ENCODE results near the gene SARS1. TPM values are rescaled to one million over a fixed set of nuclear protein-coding genes. Genes with fewer than 3 reads are reported as not detected.

SARS1 gene
- total and polyA plus RNA-seq, 4 donors = 57.5 to 132 (median 92.8) TPM

GRCh38 chr1:109267743-109268300, 54.1 kb downstream of the SARS1 start:
- Histone ChIP-seq H3K4me3 (ENCODE audit: low read depth in 1 of 3, low read length in 3 of 3) (no peak overlapping the region), H3K27ac (ENCODE audit: low read depth in 1 of 2, low read length in 2 of 2) (no peak overlapping the region), H3K4me1 (ENCODE audit: control insufficient read depth in 4 of 4, insufficient read depth in 4 of 4, low read length in 3 of 4) (no peaks in the 10 kb centered on the region), H3K9ac (ENCODE audit: low read depth in 1 of 2, low read length in 2 of 2) (no peak overlapping the region), H3K9me3 (ENCODE audit: control insufficient read depth in 4 of 4, low read length in 3 of 4) (no peaks in the 10 kb centered on the region), H3K27me3 (ENCODE audit: control insufficient read depth in 4 of 4, insufficient read depth in 4 of 4, low read length in 3 of 4) (no peaks in the 10 kb centered on the region), H3K36me3 (ENCODE audit: control insufficient read depth in 4 of 4, insufficient read depth in 3 of 4, low read depth in 1 of 4, low read length in 3 of 4) (no peaks in the 10 kb centered on the region)
- 96% methylated on average over 17 of the region's 17 CpGs for WGBS
- TF ChIP-seq NR2F2 (IDR thresholded peaks at IDR 0.05) (no peak), CTCF (IDR thresholded peaks at IDR 0.05; ENCODE audit: low read depth, low read length, missing input control) (no peak), SP1 (IDR thresholded peaks at IDR 0.05) (no peak), HNF4G (IDR thresholded peaks at IDR 0.05) (no peak), JUND (IDR thresholded peaks at IDR 0.05) (no peak), FOXA2 (IDR thresholded peaks at IDR 0.05) (no peak), RXRA (IDR thresholded peaks at IDR 0.05) (no peak), GABPA (IDR thresholded peaks at IDR 0.05 in 1 of 2, conservative IDR thresholded peaks at IDR 0.05 in 1 of 2) (no peak), ZBTB33 (IDR thresholded peaks at IDR 0.05) (no peak), RAD21 (IDR thresholded peaks at IDR 0.05) (no peak), MAX (IDR thresholded peaks at IDR 0.05) (no peak), YY1 (IDR thresholded peaks at IDR 0.05) (no peak), HNF4A (conservative IDR thresholded peaks at IDR 0.05) (no peak)
- TF ChIP-seq, protein P1, sequence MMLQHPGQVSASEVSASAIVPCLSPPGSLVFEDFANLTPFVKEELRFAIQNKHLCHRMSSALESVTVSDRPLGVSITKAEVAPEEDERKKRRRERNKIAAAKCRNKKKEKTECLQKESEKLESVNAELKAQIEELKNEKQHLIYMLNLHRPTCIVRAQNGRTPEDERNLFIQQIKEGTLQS (IDR thresholded peaks at IDR 0.05) = no peak
- no peak for DNase-seq (ENCODE audit: low spot score)

DNA sequence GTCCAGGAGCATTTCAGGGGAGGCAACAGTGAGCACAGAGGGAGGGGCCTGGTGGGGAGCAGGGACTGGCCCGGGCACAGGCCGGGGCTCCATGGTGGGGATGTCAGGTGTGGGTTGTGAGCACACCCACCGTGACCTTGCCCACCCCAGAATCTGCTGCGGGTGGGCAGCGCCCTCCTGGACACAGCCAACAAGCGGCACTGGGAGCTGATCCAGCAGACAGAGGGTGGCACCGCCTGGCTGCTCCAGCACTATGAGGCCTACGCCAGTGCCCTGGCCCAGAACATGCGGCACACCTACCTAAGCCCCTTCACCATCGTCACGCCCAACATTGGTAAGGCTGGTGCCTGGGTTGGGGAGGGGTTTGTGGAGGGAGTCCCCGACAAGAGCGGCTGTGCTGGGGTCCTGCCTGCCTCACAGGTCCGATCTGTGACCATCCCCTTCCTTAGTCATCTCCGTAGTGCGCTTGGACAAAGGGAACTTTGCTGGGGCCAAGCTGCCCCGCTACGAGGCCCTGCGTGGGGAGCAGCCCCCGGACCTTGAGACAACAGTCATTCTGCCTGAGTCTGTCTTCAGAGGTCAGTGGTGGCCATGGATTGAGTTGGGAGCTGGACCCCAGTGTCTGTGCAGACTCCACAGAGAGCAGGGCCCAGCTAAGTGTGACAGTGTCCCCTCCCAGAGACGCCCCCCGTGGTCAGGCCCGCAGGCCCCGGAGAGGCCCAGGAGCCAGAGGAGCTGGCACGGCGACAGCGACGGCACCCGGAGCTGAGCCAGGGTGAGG, 54.9 kb downstream of the SARS1 start:
- H3K27me3 ChIP-seq (ENCODE audit: control insufficient read depth in 4 of 4, insufficient read depth in 4 of 4, low read length in 3 of 4) = no peaks in the 10 kb centered on the region
- H3K4me3 ChIP-seq (ENCODE audit: low read depth in 1 of 3, low read length in 3 of 3) = no peak overlapping the region
- no peak overlapping the region for H3K27ac ChIP-seq (ENCODE audit: low read depth in 1 of 2, low read length in 2 of 2)
- WGBS = 96% methylated on average over 29 of the region's 29 CpGs
- H3K36me3 ChIP-seq (ENCODE audit: control insufficient read depth in 4 of 4, insufficient read depth in 3 of 4, low read depth in 1 of 4, low read length in 3 of 4) = no peaks in the 10 kb centered on the region
- H3K9me3 ChIP-seq (ENCODE audit: control insufficient read depth in 4 of 4, low read length in 3 of 4) = no peaks in the 10 kb centered on the region
- no peak for DNase-seq (ENCODE audit: low spot score)
- H3K4me1 ChIP-seq (ENCODE audit: control insufficient read depth in 4 of 4, insufficient read depth in 4 of 4, low read length in 3 of 4) = no peaks in the 10 kb centered on the region
- H3K9ac ChIP-seq (ENCODE audit: low read depth in 1 of 2, low read length in 2 of 2) = no peak overlapping the region
- no peak for TF ChIP-seq REST (IDR thresholded peaks at IDR 0.05)
- TF ChIP-seq EGR1 (IDR thresholded peaks at IDR 0.05; ENCODE audit: low read depth in 2 of 2) = no peak
- TF ChIP-seq JUND (IDR thresholded peaks at IDR 0.05) = no peak
- no peak for TF ChIP-seq MAX (IDR thresholded peaks at IDR 0.05)
- no peak for TF ChIP-seq YY1 (IDR thresholded peaks at IDR 0.05)
- no peak for TF ChIP-seq FOXA2 (IDR thresholded peaks at IDR 0.05)
- no peak for TF ChIP-seq RXRA (IDR thresholded peaks at IDR 0.05)
- TF ChIP-seq HNF4G (IDR thresholded peaks at IDR 0.05) = no peak
- TF ChIP-seq RAD21 (IDR thresholded peaks at IDR 0.05) = no peak
- no peak for TF ChIP-seq FOXA1 (IDR thresholded peaks at IDR 0.05)
- no peak for TF ChIP-seq NR2F2 (IDR thresholded peaks at IDR 0.05)
- no peak for TF ChIP-seq CTCF (IDR thresholded peaks at IDR 0.05; ENCODE audit: low read depth, low read length, missing input control)
- no peak for TF ChIP-seq SP1 (IDR thresholded peaks at IDR 0.05)
- TF ChIP-seq, protein P1 (IDR thresholded peaks at IDR 0.05) = no peak
- no peak for TF ChIP-seq GABPA (IDR thresholded peaks at IDR 0.05 in 1 of 2, conservative IDR thresholded peaks at IDR 0.05 in 1 of 2)
